Measurements from ENCODE around the gene DENND5A.
"Not testable (repeated sequence)": the region's sequence is repeated elsewhere in the genome, so short reads cannot be mapped to it uniquely, and the experiment has no call there.

DENND5A gene

DNA sequence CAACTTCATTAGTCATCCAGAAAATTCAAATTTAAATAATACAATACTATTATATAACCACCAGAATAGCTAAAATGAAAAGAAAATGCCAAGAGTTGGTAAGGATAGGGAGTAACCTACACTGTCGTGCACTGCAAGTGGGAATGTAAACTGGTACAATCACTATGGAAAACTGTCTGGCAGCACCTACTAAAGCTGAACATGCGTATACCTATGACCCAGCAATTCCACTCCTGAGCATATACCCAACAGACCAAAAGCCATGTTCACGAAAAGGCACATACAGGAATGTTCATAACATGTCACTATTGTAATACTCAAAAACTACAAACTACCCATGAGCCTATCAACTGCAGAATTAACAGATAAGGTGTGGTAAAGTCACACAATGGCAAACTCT lies 32.7 kb downstream of the DENND5A start:
- DNase-seq = no peak
- H3K9me3 ChIP-seq = no peaks in the 10 kb centered on the region
- H3K27me3 ChIP-seq = no peaks in the 10 kb centered on the region
- TF ChIP-seq, protein P1, sequence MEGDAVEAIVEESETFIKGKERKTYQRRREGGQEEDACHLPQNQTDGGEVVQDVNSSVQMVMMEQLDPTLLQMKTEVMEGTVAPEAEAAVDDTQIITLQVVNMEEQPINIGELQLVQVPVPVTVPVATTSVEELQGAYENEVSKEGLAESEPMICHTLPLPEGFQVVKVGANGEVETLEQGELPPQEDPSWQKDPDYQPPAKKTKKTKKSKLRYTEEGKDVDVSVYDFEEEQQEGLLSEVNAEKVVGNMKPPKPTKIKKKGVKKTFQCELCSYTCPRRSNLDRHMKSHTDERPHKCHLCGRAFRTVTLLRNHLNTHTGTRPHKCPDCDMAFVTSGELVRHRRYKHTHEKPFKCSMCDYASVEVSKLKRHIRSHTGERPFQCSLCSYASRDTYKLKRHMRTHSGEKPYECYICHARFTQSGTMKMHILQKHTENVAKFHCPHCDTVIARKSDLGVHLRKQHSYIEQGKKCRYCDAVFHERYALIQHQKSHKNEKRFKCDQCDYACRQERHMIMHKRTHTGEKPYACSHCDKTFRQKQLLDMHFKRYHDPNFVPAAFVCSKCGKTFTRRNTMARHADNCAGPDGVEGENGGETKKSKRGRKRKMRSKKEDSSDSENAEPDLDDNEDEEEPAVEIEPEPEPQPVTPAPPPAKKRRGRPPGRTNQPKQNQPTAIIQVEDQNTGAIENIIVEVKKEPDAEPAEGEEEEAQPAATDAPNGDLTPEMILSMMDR (IDR thresholded peaks at IDR 0.05; ENCODE audit: low read depth, low read length) = no peak
- no peaks in the 10 kb centered on the region for H3K36me3 ChIP-seq
- H3K4me3 ChIP-seq (ENCODE audit: low read depth, low read length) = no peak overlapping the region
- H3K4me1 ChIP-seq = no peaks in the 10 kb centered on the region

DNA sequence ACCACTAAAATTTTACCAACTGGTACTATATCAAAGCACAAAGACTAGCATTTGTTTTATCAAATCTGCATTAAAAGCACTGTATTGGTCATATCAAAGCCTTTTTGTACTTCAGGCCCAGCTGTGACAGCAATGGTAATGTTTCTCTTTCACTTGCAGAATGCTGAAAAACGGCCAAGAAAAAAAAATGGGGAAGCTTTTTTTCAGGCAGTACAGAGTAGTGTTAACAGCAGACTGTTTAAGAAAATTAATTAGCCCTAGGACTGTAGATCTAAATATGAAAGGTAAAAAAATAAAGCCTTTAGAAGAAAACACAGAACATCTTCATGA lies 33.3 kb downstream of the DENND5A start:
- TF ChIP-seq, protein P1 (IDR thresholded peaks at IDR 0.05; ENCODE audit: low read depth, low read length) = no peak
- no peak for DNase-seq
- H3K36me3 ChIP-seq = no peaks in the 10 kb centered on the region
- no peaks in the 10 kb centered on the region for H3K9me3 ChIP-seq
- no peak overlapping the region for H3K4me3 ChIP-seq (ENCODE audit: low read depth, low read length)
- no peaks in the 10 kb centered on the region for H3K27me3 ChIP-seq
- H3K4me1 ChIP-seq = no peaks in the 10 kb centered on the region

DNA sequence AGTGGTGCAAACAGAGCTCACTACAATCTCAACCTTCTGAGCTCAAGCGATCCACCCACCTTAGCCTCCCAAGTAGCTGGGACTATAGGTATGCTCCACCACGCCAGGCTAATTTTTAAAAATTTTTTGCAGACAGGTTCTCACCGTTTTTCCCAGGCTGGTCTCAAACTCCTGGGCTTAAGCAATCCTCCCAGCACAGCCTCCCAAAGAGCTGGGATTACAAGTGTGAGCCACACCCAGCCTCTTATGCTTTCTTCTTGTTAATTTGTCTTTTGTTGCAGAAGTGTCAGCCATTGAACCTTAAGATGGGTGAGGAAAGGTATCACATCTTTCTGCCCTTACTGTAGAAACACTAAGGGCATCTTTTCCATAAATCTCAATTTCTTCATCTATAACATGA lies 34.9 kb downstream of the DENND5A start:
- Histone ChIP-seq H3K27me3 (no peaks in the 10 kb centered on the region), H3K36me3 (no peaks in the 10 kb centered on the region), H3K9me3 (no peaks in the 10 kb centered on the region), H3K4me1 (no peaks in the 10 kb centered on the region), H3K4me3 (ENCODE audit: low read depth, low read length) (no peak overlapping the region)
- no peak for DNase-seq
- TF ChIP-seq, protein P1 (IDR thresholded peaks at IDR 0.05; ENCODE audit: low read depth, low read length) = no peak

DNA sequence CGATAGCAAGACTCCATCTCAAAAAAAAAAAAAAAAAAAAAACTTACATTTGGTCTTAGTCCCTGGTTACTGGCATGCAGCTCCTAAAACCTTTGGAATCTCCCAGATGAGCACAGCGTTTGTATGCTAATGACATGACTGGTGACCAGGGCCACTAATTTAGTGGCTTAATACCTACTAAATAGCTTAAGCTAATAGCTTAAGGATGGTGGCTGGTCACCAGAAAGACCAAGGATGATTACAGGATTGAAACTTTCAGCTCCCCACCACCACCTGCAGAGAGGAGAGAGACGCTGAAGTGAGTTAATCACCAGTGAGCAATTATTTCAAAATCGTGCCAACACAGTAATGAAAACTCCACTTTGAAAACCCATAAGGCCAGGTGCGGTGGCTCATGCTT lies 37.1 kb downstream of the DENND5A start:
- DNase-seq = no peak
- H3K36me3 ChIP-seq = no peaks in the 10 kb centered on the region
- no peaks in the 10 kb centered on the region for H3K4me1 ChIP-seq
- TF ChIP-seq, protein P1 (IDR thresholded peaks at IDR 0.05; ENCODE audit: low read depth, low read length) = no peak
- no peak overlapping the region for H3K4me3 ChIP-seq (ENCODE audit: low read depth, low read length)
- H3K27me3 ChIP-seq = no peaks in the 10 kb centered on the region
- no peaks in the 10 kb centered on the region for H3K9me3 ChIP-seq

DNA sequence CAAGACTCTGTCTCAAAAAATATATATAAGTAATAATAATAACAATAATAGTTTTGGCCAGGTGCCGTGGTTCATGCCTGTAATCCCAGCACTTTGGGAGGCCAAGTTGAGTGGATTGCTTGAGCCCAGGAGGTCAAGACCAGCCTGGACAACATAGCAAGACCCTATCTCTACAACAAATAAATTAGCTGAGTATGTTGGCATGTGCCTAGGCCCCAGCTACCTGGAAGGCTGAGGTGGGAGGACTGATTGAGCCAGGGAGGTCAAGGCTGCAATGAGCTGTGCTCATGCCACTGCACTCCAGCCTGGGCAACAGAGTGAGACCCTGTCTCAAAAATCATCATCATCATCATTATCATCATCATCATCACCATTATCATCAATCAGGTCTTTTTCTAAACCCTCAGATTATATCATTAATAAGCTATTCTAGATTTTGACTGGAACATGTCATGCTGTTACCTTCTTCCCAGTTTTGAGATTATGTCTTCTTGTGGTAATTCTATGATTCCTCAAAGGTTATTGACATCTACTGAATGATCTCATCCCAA lies 39.3 kb downstream of the DENND5A start:
- H3K4me3 ChIP-seq (ENCODE audit: low read depth, low read length) = no peak overlapping the region
- H3K9me3 ChIP-seq = no peaks in the 10 kb centered on the region
- TF ChIP-seq, protein P1 (IDR thresholded peaks at IDR 0.05; ENCODE audit: low read depth, low read length) = no peak
- H3K27me3 ChIP-seq = no peaks in the 10 kb centered on the region
- H3K36me3 ChIP-seq = no peaks in the 10 kb centered on the region
- no peaks in the 10 kb centered on the region for H3K4me1 ChIP-seq
- no peak for DNase-seq

DNA sequence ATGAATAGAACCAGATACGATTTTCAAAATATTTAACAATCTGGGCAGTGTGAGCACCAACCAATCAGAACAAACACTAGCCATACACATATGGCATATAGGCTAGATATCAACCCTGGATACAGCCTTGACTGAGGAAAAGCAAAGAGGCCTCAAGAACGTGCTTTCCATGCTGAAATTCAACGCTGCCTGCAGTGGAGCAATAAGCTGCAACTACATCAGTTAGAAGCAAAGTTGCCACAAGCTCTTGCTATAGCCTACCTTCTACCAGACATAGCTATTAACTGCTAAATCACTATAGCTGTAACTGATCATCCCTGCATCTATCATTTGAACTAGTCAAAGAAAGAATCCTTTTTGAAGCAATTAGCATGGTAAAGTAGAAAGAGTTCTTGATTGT lies 42.5 kb downstream of the DENND5A start:
- TF ChIP-seq, protein P1 (IDR thresholded peaks at IDR 0.05; ENCODE audit: low read depth, low read length) = no peak
- H3K4me1 ChIP-seq = no peaks in the 10 kb centered on the region
- no peaks in the 10 kb centered on the region for H3K27me3 ChIP-seq
- no peaks in the 10 kb centered on the region for H3K36me3 ChIP-seq
- H3K9me3 ChIP-seq = no peaks in the 10 kb centered on the region
- no peak for DNase-seq
- no peak overlapping the region for H3K4me3 ChIP-seq (ENCODE audit: low read depth, low read length)

DNA sequence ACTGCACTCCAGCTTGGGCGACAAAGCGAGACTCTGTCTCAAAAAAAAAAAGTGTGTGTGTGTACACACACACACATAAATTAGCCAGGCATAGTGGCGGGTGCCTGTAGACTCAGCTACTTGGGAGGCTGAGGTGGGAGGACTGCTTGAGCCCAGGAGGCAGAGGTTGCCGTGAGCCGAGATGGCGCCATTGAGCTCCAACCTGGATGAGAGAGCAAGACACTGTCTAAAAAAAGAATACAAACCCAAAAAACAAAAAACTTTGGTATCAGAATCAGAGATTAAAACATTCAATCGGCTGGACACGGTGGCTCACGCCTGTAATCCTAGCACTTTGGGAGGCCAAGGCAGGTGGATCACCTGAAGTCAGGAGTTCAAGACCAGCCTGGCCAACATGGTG lies 44.3 kb downstream of the DENND5A start:
- H3K9me3 ChIP-seq; H3K4me3 ChIP-seq (ENCODE audit: low read depth, low read length); DNase-seq; H3K4me1 ChIP-seq; H3K27me3 ChIP-seq; H3K36me3 ChIP-seq: not testable (repeated sequence)
